ENCODE measurements around the gene TMEM87B.

DNA sequence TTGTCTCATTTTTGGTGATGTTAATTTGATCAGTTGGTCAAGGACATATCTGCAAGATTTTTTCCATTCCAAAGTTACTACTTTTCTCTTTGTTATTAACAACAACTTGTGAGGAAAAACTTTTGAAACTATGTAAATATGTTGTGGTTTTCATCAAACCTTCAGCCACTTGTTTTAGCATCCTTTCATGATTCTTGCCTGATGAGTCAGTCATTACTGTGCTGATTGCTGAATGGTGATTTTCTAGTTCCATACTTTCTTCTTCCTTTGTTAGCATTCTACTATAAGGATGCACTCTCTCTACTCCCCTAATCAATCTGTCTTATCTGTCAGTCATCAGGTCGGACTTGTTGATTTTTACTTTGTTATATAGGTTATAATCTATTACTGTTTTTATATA is 10.9 kb downstream of the TMEM87B start:
- TF ChIP-seq, protein P1, sequence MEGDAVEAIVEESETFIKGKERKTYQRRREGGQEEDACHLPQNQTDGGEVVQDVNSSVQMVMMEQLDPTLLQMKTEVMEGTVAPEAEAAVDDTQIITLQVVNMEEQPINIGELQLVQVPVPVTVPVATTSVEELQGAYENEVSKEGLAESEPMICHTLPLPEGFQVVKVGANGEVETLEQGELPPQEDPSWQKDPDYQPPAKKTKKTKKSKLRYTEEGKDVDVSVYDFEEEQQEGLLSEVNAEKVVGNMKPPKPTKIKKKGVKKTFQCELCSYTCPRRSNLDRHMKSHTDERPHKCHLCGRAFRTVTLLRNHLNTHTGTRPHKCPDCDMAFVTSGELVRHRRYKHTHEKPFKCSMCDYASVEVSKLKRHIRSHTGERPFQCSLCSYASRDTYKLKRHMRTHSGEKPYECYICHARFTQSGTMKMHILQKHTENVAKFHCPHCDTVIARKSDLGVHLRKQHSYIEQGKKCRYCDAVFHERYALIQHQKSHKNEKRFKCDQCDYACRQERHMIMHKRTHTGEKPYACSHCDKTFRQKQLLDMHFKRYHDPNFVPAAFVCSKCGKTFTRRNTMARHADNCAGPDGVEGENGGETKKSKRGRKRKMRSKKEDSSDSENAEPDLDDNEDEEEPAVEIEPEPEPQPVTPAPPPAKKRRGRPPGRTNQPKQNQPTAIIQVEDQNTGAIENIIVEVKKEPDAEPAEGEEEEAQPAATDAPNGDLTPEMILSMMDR (conservative IDR thresholded peaks at IDR 0.05; ENCODE audit: low read length) = no peak
- TF ChIP-seq EZH2phosphoT487 (IDR thresholded peaks at IDR 0.05; ENCODE audit: borderline replicate concordance, low read depth, low read length) = no peak

All from OCI-LY7 (cell line).